NK-92 (cell line): ENCODE data around the gene SELE.

Experiments
- DNase-seq: peaks from one replicate; lab custom pipeline; 2025; ENCODE audit not compliant: unreplicated experiment; lab: John Stamatoyannopoulos, UW

Gene SELE

DNA sequence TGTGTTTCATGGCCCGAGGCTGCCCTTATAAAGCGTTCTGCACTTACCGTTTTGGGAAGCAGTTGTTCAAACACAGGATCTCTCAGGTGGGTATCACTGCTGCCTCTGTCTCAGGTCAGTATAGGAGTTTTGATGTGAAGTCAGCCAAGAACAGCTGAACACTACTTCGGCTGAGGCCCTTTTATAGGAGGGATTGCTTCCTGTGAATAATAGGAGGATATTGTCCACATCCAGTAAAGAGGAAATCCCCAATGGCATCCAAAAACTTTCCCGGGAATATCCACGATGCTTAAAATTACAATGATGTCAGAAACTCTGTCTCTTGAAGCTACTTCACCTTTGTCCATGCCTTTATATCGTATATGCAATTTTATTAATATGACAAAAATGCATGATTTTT, at the start of gene SELE:
TSS of gene SELE (minus strand) at position 156 of the 400 bp plus-strand sequence. CDS start 467 bp downstream, outside the sequence.
- no peak for DNase-seq

GRCh38 chr1:169782596-169782995, 48.7 kb upstream of the SELE start:
- no peak for DNase-seq

DNA sequence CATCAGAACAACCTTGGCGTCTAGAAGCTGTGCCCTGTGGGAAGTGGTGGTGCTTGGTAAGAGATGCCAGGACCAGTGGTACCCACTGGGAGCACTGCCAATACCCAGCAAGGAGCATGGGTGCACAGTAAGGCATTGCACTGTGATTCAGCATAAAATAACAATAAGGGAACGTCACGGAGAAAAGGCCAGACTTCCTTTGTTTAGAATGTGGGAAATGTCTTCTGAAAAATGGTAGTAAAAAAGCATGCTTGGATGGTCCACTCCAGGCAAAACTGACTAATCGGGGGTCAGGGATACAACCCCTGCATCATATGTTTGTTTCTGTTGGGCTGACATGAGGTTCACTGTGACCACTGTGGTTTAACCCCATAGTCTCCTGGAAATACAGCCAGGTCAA, 46.1 kb upstream of the SELE start:
- no peak for DNase-seq

DNA sequence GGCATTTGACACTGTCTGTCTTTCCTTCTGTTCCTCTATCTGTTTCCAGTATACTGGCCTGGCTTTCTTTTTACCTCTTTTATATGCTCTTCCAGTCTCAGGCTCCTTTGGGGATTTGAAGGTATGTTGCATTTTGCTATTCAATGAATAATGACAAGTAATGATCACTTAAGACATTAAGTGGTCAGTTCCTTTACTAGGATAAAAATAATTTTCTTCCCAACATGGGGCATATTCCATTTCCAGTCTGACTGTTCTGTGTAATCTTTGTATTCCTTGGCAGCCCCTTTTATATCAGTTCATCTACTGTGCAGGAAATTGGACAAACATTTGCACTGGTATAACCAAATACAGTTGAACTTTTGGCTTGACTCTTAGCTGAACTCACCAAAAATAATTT, 45.3 kb upstream of the SELE start:
- no peak for DNase-seq

GRCh38 chr1:169776440-169776839, 42.6 kb upstream of the SELE start:
- no peak for DNase-seq

DNA sequence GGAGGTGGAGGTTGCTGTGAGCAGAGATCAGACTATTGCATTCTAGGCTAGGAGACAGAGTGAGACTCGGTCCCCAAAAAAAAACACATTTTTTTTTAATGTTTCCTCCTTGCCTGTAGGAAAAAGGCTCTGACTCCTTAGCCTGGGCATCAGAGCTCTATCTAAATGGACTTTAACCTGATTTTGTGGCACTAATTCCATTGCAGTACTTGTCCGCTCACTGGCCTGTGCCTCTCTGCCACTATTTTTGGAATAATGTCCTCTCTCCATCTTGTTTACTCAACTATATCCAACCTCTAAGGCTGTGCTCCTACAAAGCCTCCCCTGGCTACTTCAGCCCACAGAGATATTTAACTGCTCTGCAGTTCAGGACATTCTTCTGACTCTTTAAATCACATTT, 34.3 kb upstream of the SELE start:
- no peak for DNase-seq

DNA sequence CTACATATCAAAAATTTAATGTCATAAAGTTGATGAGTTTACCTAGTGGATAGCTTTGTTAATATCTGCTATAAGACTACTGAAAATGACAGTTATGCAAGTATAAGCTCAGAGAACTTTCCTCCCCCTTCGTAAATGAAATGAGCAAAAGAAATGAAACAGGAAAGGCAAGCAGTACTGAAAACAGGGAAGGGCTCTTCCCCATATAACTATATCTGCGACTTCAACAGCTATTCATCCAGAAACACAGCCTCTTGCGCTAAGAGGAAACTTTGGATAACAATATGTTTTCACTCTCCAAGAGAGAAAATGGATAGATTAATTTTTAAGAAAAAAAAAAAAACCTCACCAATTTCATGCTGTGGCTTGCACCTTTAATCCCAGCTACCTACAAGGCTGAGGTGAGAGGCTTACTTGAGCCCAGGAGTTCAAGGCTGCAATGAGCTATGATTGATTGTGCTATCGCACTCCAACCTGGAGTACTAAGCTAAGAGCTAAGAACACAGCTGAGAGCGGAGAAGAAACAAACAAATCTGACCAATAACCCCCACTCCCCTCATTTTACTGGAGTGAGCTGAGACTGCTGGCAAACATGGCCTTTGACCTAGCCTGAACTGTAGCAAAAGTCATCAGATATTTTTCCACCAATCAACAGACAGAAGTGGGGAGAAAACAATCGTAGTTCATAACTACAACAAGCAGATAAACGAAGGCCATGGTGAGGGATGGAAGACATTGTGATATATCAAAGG, 31.9 kb upstream of the SELE start:
- DNase-seq, result no peak

GRCh38 chr1:169764919-169765318, 31.0 kb upstream of the SELE start:
- no peak for DNase-seq

GRCh38 chr1:169762699-169763098, 28.8 kb upstream of the SELE start:
- no peak for DNase-seq

- DNase-seq, result no peak
These were observed 25.2 kb upstream of the SELE start for GRCh38 chr1:169759038-169759437.

DNA sequence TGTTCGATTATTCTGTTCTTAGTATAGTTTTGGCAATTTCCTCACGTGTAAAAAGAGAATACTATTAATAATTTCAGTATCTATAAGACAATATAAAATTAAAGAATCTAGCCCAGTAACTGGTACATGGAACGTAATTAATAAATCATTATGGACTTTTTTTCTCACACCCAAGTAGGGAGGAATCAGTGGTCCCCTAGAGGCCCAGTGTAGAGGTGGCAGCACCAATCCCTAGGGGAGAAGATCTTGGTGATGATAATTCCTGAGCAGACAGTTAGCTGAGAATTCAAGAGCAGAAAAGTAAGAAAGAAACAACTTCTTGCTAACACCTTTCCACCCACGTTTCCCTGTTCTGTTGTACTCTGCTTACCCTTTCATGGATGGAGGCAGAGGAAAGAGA, 19.7 kb upstream of the SELE start:
- DNase-seq, result no peak

DNA sequence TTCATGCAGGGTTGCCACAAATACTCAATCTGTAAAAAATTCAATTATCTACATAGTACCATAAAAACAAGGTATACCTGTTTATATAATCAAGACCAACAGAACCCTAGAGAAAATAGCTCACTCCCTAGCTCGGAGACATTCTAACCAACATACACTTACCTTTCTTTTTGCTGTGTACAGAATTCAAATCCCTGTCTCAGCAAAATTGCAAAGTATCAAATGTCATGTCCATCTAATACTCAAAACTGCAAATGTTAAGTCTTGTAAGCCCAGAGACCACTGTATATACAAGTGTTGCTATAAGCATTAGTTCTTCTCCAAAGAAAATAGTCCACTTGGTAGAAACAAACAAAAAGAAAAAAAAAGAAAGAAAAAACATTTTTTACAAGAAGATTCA, 16.2 kb upstream of the SELE start:
- DNase-seq, result no peak

- DNase-seq, result no peak
These were observed 12.7 kb upstream of the SELE start for GRCh38 chr1:169746550-169746949.

DNA sequence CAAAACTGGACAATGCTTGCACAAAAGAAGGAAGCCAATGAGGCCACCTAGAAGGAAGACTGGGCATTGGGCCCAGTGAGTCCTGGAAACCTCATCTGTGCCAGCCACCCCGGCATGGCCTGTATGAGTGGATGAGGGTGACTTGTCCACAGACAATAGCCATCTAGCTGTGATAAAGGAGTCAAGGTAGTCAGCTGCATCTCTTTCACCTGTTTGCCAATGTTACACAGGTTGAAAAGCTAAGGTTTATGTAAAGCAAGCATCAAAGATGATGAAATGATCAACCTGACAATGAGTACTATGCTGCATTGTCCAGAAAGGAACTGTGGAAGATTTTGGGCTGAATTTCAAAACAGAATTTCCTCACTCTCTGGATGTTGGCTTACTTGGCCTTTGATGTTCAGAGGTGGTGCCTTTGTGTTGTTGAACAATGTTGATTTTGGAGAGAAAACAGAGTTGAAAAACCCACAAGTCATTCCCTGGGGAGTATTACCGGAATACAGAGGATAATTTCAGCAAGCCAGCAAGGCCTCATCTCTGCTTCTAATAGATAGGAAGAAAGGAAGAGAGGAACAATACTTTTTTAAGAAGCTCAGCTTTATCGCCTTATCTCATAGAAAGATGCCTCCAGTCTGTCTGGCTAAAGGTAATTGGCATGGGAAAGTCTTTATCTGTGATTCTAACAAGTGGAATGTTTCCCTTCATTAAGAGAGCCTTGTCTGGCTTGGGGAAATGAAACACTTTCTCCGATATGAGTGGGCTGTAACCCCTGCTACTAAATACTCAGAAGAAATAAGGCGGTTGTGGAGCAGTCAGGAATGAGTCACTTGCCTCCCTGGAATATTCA, 11.4 kb upstream of the SELE start:
- no peak for DNase-seq

- no peak for DNase-seq
These were observed 8.0 kb upstream of the SELE start for GRCh38 chr1:169741666-169742394.

- DNase-seq, result no peak
These were observed 6.1 kb upstream of the SELE start for GRCh38 chr1:169739980-169740379.

GRCh38 chr1:169731446-169731845, 2.4 kb downstream of the SELE start:
- no peak for DNase-seq

DNA sequence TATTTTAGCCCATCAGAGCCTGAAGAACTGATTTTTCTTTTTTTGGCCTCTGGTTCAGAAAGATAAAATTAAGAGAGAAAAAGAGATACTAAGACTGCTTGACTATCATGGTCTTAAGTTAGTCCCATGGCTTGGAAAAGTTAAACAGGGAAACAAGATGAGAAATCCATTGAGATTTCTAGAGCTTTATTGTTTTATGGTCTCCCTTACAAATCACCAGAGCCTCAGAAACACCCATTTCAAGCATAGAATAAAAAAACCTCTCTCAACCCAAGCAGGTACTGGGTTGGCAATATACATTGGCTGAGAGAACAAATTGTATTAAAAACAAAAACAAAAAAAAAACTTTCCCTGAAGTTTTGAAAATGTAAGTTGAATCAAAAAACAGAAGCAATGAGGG, 3.9 kb downstream of the SELE start:
- no peak for DNase-seq

GRCh38 chr1:169727307-169727706, 6.6 kb downstream of the SELE start:
- DNase-seq, result no peak

DNA sequence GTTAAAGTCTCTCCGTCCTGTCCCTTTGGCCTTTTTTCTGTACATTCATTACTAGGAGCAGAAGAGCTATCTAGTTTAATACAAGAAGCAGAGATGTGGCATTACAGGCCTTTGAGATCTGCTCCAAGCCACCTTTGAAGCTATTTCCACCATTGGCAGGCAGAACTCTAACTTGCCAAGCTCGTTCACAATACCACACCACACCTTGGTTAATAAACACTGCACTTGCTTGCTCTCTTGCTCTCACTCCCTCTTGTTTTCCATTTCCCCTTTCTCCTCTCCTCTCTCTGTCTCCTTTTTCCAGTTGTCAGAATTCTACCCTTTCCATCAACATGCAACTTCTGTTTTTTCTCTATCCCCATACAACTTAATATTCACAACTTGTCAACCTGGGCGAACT, 7.0 kb downstream of the SELE start:
- DNase-seq, result no peak

- DNase-seq, result no peak
These were observed 7.9 kb downstream of the SELE start for GRCh38 chr1:169725930-169726329.

GRCh38 chr1:169724168-169724567, 9.7 kb downstream of the SELE start:
- DNase-seq, result no peak
